ENCODE results near the gene SPON1.
"Not testable (repeated sequence)": the region's sequence is repeated elsewhere in the genome, so short reads cannot be mapped to it uniquely, and the experiment has no call there.

The SPON1 gene

GRCh38 chr11:14075118-14076078 lies 112.9 kb downstream of the SPON1 start:
- DNase-seq = no peak

- DNase-seq = no peak
Measured at GRCh38 chr11:14079011-14079410, 116.5 kb downstream of the SPON1 start.

- no peak for DNase-seq
Measured at GRCh38 chr11:14079797-14080196, 117.3 kb downstream of the SPON1 start.

GRCh38 chr11:14081581-14082231 lies 119.2 kb downstream of the SPON1 start:
- peak in 3 of 58 donors; percentile 13 to 31 (median 30) for DNase-seq

GRCh38 chr11:14082338-14082737 lies 119.8 kb downstream of the SPON1 start:
- DNase-seq = no peak

- DNase-seq = not testable (repeated sequence)
Measured at GRCh38 chr11:14088861-14089260, 126.3 kb downstream of the SPON1 start.

GRCh38 chr11:14089690-14090462 lies 127.4 kb downstream of the SPON1 start:
- peak in 1 of 58 donors; percentile 4 for DNase-seq

- DNase-seq = not testable (repeated sequence)
Measured at GRCh38 chr11:14090631-14091030, 128.1 kb downstream of the SPON1 start.

- no peak for DNase-seq
Measured at GRCh38 chr11:14093065-14093464, 130.5 kb downstream of the SPON1 start.

GRCh38 chr11:14094481-14095037 lies 132.0 kb downstream of the SPON1 start:
- DNase-seq = no peak

- DNase-seq = no peak
Measured at GRCh38 chr11:14095882-14096281, 133.4 kb downstream of the SPON1 start.

GRCh38 chr11:14096606-14097005 lies 134.1 kb downstream of the SPON1 start:
- DNase-seq = no peak

- DNase-seq = no peak
Measured at GRCh38 chr11:14101388-14101787, 138.9 kb downstream of the SPON1 start.

GRCh38 chr11:14102766-14103165 lies 140.2 kb downstream of the SPON1 start:
- DNase-seq = no peak

GRCh38 chr11:14105446-14105845 lies 142.9 kb downstream of the SPON1 start:
- no peak for DNase-seq

GRCh38 chr11:14106303-14107049 lies 144.0 kb downstream of the SPON1 start:
- no peak for DNase-seq

GRCh38 chr11:14107050-14107430 lies 144.5 kb downstream of the SPON1 start:
- no peak for DNase-seq

GRCh38 chr11:14109742-14110141 lies 147.2 kb downstream of the SPON1 start:
- DNase-seq = no peak

- DNase-seq = no peak
Measured at GRCh38 chr11:14110629-14111028, 148.1 kb downstream of the SPON1 start.

- DNase-seq = no peak
Measured at GRCh38 chr11:14111496-14111895, 149.0 kb downstream of the SPON1 start.

GRCh38 chr11:14112721-14113120 lies 150.2 kb downstream of the SPON1 start:
- DNase-seq = no peak

Data from anterior cingulate cortex (tissue), 58 donors.